Tibial artery (tissue), 4 donors: ENCODE results near the gene TMEM214.

Experiments used
- DNase-seq, 2 donors: peaks; one replicate each; pipeline ENCODE4 v3.0.0-alpha.2; 2019
- H3K27ac ChIP-seq, 2 donors: fragments of 200-600 bp; sonication (generic) in 1 of 2; 1 replicate in 1 of 2; 2 replicates in 1 of 2; pipeline ENCODE4 v1.5.1; 2018 to 2019; ENCODE audit warnings: mild to moderate bottlenecking in 1 of 2
- H3K27me3 ChIP-seq, 2 donors: fragments of 200-600 bp; sonication (generic) in 1 of 2; one replicate each; pipeline versions ENCODE4 v1.5.1 to v1.6.0; 2016 to 2019
- H3K36me3 ChIP-seq, 3 donors: fragments of 200-600 bp; sonication (generic) in 2 of 3; one replicate each; pipeline ENCODE4 v1.5.1; 2016 to 2019; ENCODE audit warnings: mild to moderate bottlenecking in 2 of 3
- H3K4me1 ChIP-seq, 4 donors: fragments of 200-600 bp; sonication (generic) in 2 of 4; 1 replicate in 3 of 4; 2 replicates in 1 of 4; pipeline ENCODE4 v1.5.1; 2016 to 2019
- H3K4me3 ChIP-seq, 2 donors: fragments of 200-600 bp; sonication (generic) in 1 of 2; 1 replicate in 1 of 2; 2 replicates in 1 of 2; pipeline ENCODE4 v1.5.1; 2018 to 2019; ENCODE audit warnings: mild to moderate bottlenecking in 2 of 2
- H3K9me3 ChIP-seq, 3 donors: fragments of 200-600 bp; sonication (generic) in 1 of 3; one replicate each; pipeline ENCODE4 v1.5.1; 2016 to 2019
- CTCF ChIP-seq, 2 experiments: fragments of 200-600 bp in 1 of 2; fragments of 450-650 bp in 1 of 2; IDR thresholded peaks; one replicate each; pipeline ENCODE4 v1.5.1; 2017 to 2019; ENCODE audit warnings: antibody characterized with exemption in 2 of 2, mild to moderate bottlenecking in 1 of 2, moderate library complexity in 1 of 2
- intact Hi-C: fragments of 100-400 bp; cut with DNase I; formaldehyde crosslinking; loops from one replicate; pipeline ENCODE4 v1.15.0; 2023; ENCODE audit warnings: low total_unique reads

TMEM214 gene

GRCh38 chr2:26988058-26988860, 44.5 kb upstream of the TMEM214 start:
- TF ChIP-seq CTCF (IDR thresholded peaks at IDR 0.05): no peak
- DNase-seq: no peak
- Histone ChIP-seq H3K4me1 (no peaks in the 10 kb centered on the region), H3K27ac (no peak overlapping the region), H3K27me3 (no peaks in the 10 kb centered on the region), H3K36me3 (peaks cover 0 to 4% (median 0%) of the 10 kb centered on the region in 3 donors), H3K9me3 (no peaks in the 10 kb centered on the region), H3K4me3 (no peak overlapping the region)
- intact Hi-C loops: no loop called here

DNA sequence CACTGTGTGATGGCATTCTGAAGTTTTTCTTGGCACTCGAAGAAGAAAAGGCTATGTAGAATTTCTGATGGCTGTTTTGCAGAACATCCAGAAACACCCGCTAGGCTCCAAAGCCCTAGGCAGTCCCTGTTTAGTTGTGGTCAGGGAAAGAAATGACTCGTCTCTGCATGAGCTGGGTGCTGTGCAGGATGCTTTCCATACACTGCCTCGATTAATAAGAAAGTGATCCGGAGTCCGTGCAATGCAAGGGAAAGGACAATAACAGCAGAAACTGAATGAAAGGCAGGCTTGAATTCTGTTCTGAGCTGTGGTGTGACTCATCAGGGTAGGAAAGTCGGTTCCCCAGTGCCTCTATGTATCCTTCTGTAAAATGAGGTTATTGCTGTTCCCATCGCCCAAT, 43.6 kb upstream of the TMEM214 start:
- no peaks in the 10 kb centered on the region for H3K4me1 ChIP-seq
- no peak for TF ChIP-seq CTCF (IDR thresholded peaks at IDR 0.05)
- no peaks in the 10 kb centered on the region for H3K9me3 ChIP-seq
- peaks cover 0 to 4% (median 0%) of the 10 kb centered on the region in 3 donors for H3K36me3 ChIP-seq
- no peak overlapping the region for H3K27ac ChIP-seq
- intact Hi-C loops: no loop called here
- H3K4me3 ChIP-seq: no peak overlapping the region
- H3K27me3 ChIP-seq: no peaks in the 10 kb centered on the region
- DNase-seq: no peak

DNA sequence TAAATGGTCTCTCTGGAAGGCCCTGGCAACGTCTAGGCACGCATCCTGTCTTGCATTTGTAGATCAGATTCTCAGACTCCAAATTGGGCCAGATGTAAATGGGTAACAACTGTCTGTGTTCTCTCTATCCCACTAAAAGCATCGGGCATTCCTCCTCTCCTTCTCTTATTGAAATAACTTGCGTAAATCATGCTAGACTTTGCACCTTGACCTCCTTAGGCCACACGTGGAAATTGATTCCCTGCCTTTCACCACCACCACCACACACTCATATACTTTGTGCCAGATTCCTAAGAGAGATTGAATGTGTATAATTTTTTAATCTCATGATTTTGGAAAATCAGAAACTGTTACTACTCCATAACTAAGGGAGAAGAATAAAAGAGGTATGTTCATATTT, 41.0 kb upstream of the TMEM214 start:
- Histone ChIP-seq H3K4me1 (no peaks in the 10 kb centered on the region), H3K27ac (no peak overlapping the region), H3K9me3 (no peaks in the 10 kb centered on the region), H3K4me3 (no peak overlapping the region), H3K27me3 (no peaks in the 10 kb centered on the region), H3K36me3 (no peaks in the 10 kb centered on the region)
- intact Hi-C loops: no loop called here
- no peak for TF ChIP-seq CTCF (IDR thresholded peaks at IDR 0.05)
- DNase-seq: no peak

GRCh38 chr2:26993768-26994167, 39.0 kb upstream of the TMEM214 start:
- no peaks in the 10 kb centered on the region for H3K4me1 ChIP-seq
- no peaks in the 10 kb centered on the region for H3K36me3 ChIP-seq
- no peak overlapping the region for H3K27ac ChIP-seq
- DNase-seq: no peak
- TF ChIP-seq CTCF (IDR thresholded peaks at IDR 0.05): no peak
- H3K27me3 ChIP-seq: no peaks in the 10 kb centered on the region
- intact Hi-C loops: no loop called here
- H3K9me3 ChIP-seq: no peaks in the 10 kb centered on the region
- H3K4me3 ChIP-seq: no peak overlapping the region

- Histone ChIP-seq H3K4me1 (no peaks in the 10 kb centered on the region), H3K9me3 (no peaks in the 10 kb centered on the region), H3K27me3 (no peaks in the 10 kb centered on the region), H3K36me3 (no peaks in the 10 kb centered on the region), H3K4me3 (no peak overlapping the region), H3K27ac (no peak overlapping the region)
- DNase-seq: no peak
- intact Hi-C loops: no loop called here
- no peak for TF ChIP-seq CTCF (IDR thresholded peaks at IDR 0.05)
These were observed 37.8 kb upstream of the TMEM214 start for GRCh38 chr2:26994983-26995382.
